ENCODE measurements around the gene GARIN3.
"Not testable (repeated sequence)": the region's sequence is repeated elsewhere in the genome, so short reads cannot be mapped to it uniquely, and the experiment has no call there.

The GARIN3 gene

DNA sequence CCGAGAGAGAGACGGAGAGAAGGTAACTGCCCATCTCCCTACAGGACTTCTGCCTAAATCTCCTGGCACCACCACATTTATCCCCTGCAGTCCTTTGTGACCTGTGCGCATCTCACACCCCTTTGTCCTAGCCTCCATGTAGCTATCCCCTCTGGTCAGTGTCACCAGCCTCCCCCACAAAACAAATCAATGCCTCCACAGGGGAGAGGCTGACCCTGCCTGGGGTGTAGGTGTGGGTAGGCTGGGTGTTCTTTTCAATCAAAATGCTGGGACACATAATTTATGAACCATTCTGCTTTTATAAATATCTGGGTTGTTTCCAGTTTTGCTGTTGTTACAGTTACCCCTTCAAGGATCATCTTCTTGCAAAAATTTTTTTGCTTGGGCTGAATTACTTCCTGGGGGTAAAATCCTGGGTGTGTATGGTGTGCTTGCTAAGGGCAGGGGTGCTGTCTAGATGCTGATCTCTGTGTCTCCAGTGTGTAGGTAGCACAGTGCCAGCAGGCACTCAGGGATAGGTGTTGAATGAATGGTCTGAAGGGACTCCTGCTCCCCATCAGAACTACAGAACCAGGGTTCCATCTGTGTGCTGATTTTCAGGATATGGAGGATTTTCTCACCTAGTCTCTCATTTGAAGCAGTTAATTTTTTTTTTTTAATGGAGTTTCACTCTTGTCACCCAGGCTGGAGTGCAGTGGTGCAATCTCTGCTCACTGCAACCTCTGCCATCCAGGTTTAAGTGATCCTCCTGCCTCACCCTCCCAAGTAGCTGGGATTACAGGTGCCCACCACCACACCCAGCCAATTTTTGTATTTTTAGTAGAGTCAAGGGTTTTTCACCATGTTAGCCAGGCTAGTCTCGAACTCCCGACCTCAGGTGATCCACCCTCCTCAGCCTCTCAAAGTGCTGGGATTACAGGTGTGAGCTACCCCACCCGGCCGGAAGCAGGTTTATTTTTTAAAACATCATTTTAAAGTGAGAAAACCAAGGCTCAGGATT, at the start of gene GARIN3:
Gene GARIN3 (minus strand): TSS at position 51 of the 1,000 bp plus-strand sequence. CDS start 96 bp downstream, outside the sequence.
- no peak within 1 kb of the TSS for H3K9ac ChIP-seq (ENCODE audit: low read length in 2 of 2)
- no peaks in the 10 kb centered on the region for H3K9me3 ChIP-seq (ENCODE audit: control insufficient read depth in 2 of 2, low read length in 2 of 2)
- H3K27ac ChIP-seq (ENCODE audit: low read length), result no peak within 1 kb of the TSS
- H3K36me3 ChIP-seq (ENCODE audit: control insufficient read depth in 2 of 2, insufficient read depth in 2 of 2, low read length in 2 of 2), result no peaks in the 10 kb centered on the region
- H3K4me1 ChIP-seq (ENCODE audit: control insufficient read depth, insufficient read depth, low read length), result no peaks in the 10 kb centered on the region
- no peak within 1 kb of the TSS for H3K4me3 ChIP-seq (ENCODE audit: low read length in 2 of 2)
- H3K27me3 ChIP-seq (ENCODE audit: control insufficient read depth in 1 of 2, insufficient read depth in 2 of 2, low read length in 2 of 2), result no peaks in the 10 kb centered on the region

DNA sequence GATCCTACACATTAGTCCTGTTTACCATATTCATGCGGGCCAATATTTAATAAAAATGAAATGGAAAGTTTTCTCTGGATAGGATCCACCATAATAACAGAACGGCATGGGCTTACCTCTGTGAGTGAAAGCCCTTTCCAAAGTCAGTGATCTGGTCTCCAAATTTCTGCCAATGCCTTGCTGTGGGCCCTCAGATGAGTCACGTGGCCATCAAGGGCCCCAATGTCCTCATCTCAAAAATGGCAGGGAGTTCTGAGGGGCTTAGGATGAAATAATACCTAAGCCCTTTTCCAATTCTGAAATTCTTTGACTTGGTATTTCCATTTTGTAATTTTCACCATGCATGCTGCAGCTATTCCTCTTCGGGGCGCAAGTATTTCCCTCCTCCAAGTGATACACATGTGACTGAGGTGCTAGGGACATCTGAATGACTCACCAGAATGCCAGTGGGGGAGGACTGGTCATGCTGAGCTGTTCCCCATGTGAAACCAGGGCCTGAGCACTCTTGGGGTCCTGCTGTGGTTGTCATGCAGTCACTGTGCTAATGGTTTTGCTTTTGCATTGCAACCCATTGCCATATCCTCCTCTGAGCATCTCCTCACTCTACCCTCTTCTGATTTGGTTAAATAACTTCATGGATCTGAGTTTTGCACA, 49.6 kb upstream of the GARIN3 start:
- Histone ChIP-seq H3K27me3 (ENCODE audit: control insufficient read depth in 1 of 2, insufficient read depth in 2 of 2, low read length in 2 of 2) (no peaks in the 10 kb centered on the region), H3K4me3 (ENCODE audit: low read length in 2 of 2) (no peak overlapping the region), H3K27ac (ENCODE audit: low read length) (no peak overlapping the region), H3K9me3 (ENCODE audit: control insufficient read depth in 2 of 2, low read length in 2 of 2) (no peaks in the 10 kb centered on the region), H3K36me3 (ENCODE audit: control insufficient read depth in 2 of 2, insufficient read depth in 2 of 2, low read length in 2 of 2) (no peaks in the 10 kb centered on the region), H3K9ac (ENCODE audit: low read length in 2 of 2) (no peak overlapping the region), H3K4me1 (ENCODE audit: control insufficient read depth, insufficient read depth, low read length) (no peaks in the 10 kb centered on the region)

DNA sequence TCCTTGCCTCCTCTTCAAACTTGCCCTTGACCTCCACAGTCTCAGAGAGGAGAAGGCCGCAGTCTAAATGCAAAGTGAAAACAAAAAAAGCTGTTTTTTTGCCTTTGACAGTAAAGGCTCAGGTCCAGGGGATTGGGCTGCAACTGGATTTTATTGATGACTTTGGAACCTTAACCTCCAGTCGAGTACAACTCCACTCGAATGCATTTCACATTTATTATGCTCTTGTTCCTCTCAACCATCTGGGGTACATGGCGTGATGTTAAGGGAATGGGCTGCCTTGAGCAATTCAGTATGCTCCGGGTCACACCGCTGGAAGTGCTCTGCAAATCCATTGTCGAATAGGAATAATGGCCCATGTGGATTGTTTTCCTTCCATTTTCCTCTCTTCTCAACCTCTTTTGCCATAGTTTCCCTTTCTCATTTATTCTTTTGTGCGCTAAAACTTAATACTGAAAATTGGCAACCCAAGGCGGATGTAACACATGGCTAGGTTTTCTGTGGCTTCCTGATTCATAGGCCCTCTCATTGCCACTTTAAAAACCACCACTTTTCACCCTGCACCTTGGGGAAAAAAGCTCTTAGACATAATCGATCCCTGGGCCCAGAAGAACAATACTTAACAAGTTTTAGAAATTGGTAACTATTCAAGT, 48.9 kb upstream of the GARIN3 start:
- no peaks in the 10 kb centered on the region for H3K36me3 ChIP-seq (ENCODE audit: control insufficient read depth in 2 of 2, insufficient read depth in 2 of 2, low read length in 2 of 2)
- no peaks in the 10 kb centered on the region for H3K27me3 ChIP-seq (ENCODE audit: control insufficient read depth in 1 of 2, insufficient read depth in 2 of 2, low read length in 2 of 2)
- H3K27ac ChIP-seq (ENCODE audit: low read length), result no peak overlapping the region
- H3K9me3 ChIP-seq (ENCODE audit: control insufficient read depth in 2 of 2, low read length in 2 of 2), result no peaks in the 10 kb centered on the region
- H3K9ac ChIP-seq (ENCODE audit: low read length in 2 of 2), result no peak overlapping the region
- H3K4me3 ChIP-seq (ENCODE audit: low read length in 2 of 2), result no peak overlapping the region
- no peaks in the 10 kb centered on the region for H3K4me1 ChIP-seq (ENCODE audit: control insufficient read depth, insufficient read depth, low read length)

DNA sequence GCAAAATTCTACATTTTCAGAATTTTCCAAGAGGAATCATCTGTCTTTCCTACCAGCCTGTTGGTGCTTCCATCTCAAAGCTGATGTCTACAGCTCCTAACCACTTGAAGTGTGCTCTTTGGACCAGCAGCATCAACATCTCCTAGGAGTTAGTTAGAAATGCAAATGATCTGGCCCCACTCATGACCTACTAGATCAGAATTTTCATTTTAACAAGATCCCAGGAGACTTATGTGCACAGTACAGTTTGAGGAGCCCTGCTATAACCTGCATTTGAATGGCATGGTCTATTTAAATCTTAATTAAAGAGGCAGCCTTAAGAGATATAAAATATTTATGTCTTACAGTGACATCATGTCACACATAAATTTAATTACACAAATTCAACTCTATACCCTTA, 48.4 kb upstream of the GARIN3 start:
- Histone ChIP-seq H3K4me3 (ENCODE audit: low read length in 2 of 2) (no peak overlapping the region), H3K9ac (ENCODE audit: low read length in 2 of 2) (no peak overlapping the region), H3K27ac (ENCODE audit: low read length) (no peak overlapping the region), H3K4me1 (ENCODE audit: control insufficient read depth, insufficient read depth, low read length) (no peaks in the 10 kb centered on the region), H3K9me3 (ENCODE audit: control insufficient read depth in 2 of 2, low read length in 2 of 2) (no peaks in the 10 kb centered on the region), H3K27me3 (ENCODE audit: control insufficient read depth in 1 of 2, insufficient read depth in 2 of 2, low read length in 2 of 2) (no peaks in the 10 kb centered on the region), H3K36me3 (ENCODE audit: control insufficient read depth in 2 of 2, insufficient read depth in 2 of 2, low read length in 2 of 2) (no peaks in the 10 kb centered on the region)

DNA sequence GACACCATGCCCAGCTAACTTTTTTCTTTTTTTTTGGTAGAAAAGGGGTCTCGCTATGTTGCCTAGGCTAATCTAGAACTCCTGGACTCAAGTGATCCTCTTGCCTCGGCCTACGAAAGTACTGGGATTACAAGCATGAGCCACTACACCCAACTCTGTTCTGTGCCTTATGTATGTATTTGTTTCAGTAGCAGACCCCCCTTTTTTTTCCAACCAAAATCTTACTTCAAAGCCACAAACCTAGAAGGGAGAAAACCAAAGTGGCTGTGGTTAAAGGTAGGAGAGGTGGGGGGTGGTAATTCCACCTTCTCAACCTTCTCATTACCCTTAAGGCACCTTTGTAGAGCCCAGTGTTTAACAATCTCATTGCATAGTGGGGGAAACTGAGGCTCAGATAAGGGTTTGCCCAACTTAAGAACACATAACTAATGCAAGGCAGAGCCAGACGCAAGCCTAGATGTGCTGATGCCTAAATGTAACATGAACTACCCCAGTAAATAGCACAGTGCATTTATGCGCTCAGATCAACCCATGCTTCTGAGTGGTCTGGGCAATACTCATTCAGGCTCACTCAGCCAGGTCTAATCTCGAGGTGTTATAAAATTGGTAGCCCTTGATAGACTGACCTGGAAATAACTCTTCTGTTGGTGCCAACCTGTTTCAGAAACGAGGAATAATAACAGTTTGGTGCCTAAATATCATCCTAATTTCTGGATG, 47.6 kb upstream of the GARIN3 start:
- Histone ChIP-seq H3K9me3 (ENCODE audit: control insufficient read depth in 2 of 2, low read length in 2 of 2) (no peaks in the 10 kb centered on the region), H3K27ac (ENCODE audit: low read length) (no peak overlapping the region), H3K9ac (ENCODE audit: low read length in 2 of 2) (no peak overlapping the region), H3K36me3 (ENCODE audit: control insufficient read depth in 2 of 2, insufficient read depth in 2 of 2, low read length in 2 of 2) (no peaks in the 10 kb centered on the region), H3K4me3 (ENCODE audit: low read length in 2 of 2) (no peak overlapping the region), H3K4me1 (ENCODE audit: control insufficient read depth, insufficient read depth, low read length) (no peaks in the 10 kb centered on the region), H3K27me3 (ENCODE audit: control insufficient read depth in 1 of 2, insufficient read depth in 2 of 2, low read length in 2 of 2) (peaks cover 0 to under 1% of the 10 kb centered on the region in 2 donors)

- H3K36me3 ChIP-seq (ENCODE audit: control insufficient read depth in 2 of 2, insufficient read depth in 2 of 2, low read length in 2 of 2), result no peaks in the 10 kb centered on the region
- H3K9ac ChIP-seq (ENCODE audit: low read length in 2 of 2), result no peak overlapping the region
- H3K9me3 ChIP-seq (ENCODE audit: control insufficient read depth in 2 of 2, low read length in 2 of 2), result no peaks in the 10 kb centered on the region
- H3K4me3 ChIP-seq (ENCODE audit: low read length in 2 of 2), result no peak overlapping the region
- H3K4me1 ChIP-seq (ENCODE audit: control insufficient read depth, insufficient read depth, low read length), result no peaks in the 10 kb centered on the region
- H3K27ac ChIP-seq (ENCODE audit: low read length), result no peak overlapping the region
- peaks cover 0 to 3% of the 10 kb centered on the region in 2 donors for H3K27me3 ChIP-seq (ENCODE audit: control insufficient read depth in 1 of 2, insufficient read depth in 2 of 2, low read length in 2 of 2)
These were observed 46.2 kb upstream of the GARIN3 start for GRCh38 chr5:157212307-157212706.

- not testable (repeated sequence) for H3K27me3 ChIP-seq (ENCODE audit: control insufficient read depth in 1 of 2, insufficient read depth in 2 of 2, low read length in 2 of 2); H3K36me3 ChIP-seq (ENCODE audit: control insufficient read depth in 2 of 2, insufficient read depth in 2 of 2, low read length in 2 of 2); H3K4me3 ChIP-seq (ENCODE audit: low read length in 2 of 2); H3K9me3 ChIP-seq (ENCODE audit: control insufficient read depth in 2 of 2, low read length in 2 of 2); H3K9ac ChIP-seq (ENCODE audit: low read length in 2 of 2); H3K4me1 ChIP-seq (ENCODE audit: control insufficient read depth, insufficient read depth, low read length); H3K27ac ChIP-seq (ENCODE audit: low read length)
These were observed 44.6 kb upstream of the GARIN3 start for GRCh38 chr5:157210652-157211051.

DNA sequence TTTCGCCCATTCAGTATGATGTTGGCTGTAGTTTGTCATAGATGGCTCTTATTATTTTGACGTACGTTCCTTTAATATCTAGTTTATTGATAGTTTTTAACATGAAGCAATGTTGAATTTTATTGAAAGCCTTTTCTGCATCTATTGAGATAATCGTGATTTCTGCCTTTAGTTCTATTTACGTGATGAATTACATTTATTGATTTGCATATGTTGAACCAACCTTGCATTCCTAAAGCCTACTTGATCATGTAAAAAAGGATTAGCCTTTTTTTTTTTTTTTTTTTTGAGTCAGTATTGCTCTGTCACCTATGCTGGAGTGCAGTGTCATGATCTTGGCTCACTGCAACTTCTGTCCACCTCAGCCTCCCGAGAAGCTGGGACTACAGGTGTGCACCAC, 39.6 kb upstream of the GARIN3 start:
- Histone ChIP-seq H3K27ac (ENCODE audit: low read length) (no peak overlapping the region), H3K9ac (ENCODE audit: low read length in 2 of 2) (no peak overlapping the region), H3K4me3 (ENCODE audit: low read length in 2 of 2) (no peak overlapping the region), H3K9me3 (ENCODE audit: control insufficient read depth in 2 of 2, low read length in 2 of 2) (no peaks in the 10 kb centered on the region), H3K4me1 (ENCODE audit: control insufficient read depth, insufficient read depth, low read length) (no peaks in the 10 kb centered on the region), H3K27me3 (ENCODE audit: control insufficient read depth in 1 of 2, insufficient read depth in 2 of 2, low read length in 2 of 2) (peaks cover 0 to 3% of the 10 kb centered on the region in 2 donors), H3K36me3 (ENCODE audit: control insufficient read depth in 2 of 2, insufficient read depth in 2 of 2, low read length in 2 of 2) (no peaks in the 10 kb centered on the region)

GRCh38 chr5:157204765-157205164, 38.7 kb upstream of the GARIN3 start:
- Histone ChIP-seq H3K4me3 (ENCODE audit: low read length in 2 of 2) (no peak overlapping the region), H3K27ac (ENCODE audit: low read length) (no peak overlapping the region)

GRCh38 chr5:157203417-157203816, 37.4 kb upstream of the GARIN3 start:
- Histone ChIP-seq H3K9me3 (ENCODE audit: control insufficient read depth in 2 of 2, low read length in 2 of 2) (no peaks in the 10 kb centered on the region), H3K36me3 (ENCODE audit: control insufficient read depth in 2 of 2, insufficient read depth in 2 of 2, low read length in 2 of 2) (no peaks in the 10 kb centered on the region), H3K27ac (ENCODE audit: low read length) (no peak overlapping the region), H3K4me1 (ENCODE audit: control insufficient read depth, insufficient read depth, low read length) (no peaks in the 10 kb centered on the region), H3K9ac (ENCODE audit: low read length in 2 of 2) (no peak overlapping the region), H3K4me3 (ENCODE audit: low read length in 2 of 2) (no peak overlapping the region), H3K27me3 (ENCODE audit: control insufficient read depth in 1 of 2, insufficient read depth in 2 of 2, low read length in 2 of 2) (peaks cover 0 to 4% of the 10 kb centered on the region in 2 donors)

More at GRCh38 chr5:157204765-157205164, 38.7 kb upstream of the GARIN3 start:
- Histone ChIP-seq H3K36me3 (ENCODE audit: control insufficient read depth in 2 of 2, insufficient read depth in 2 of 2, low read length in 2 of 2) (no peaks in the 10 kb centered on the region), H3K27me3 (ENCODE audit: control insufficient read depth in 1 of 2, insufficient read depth in 2 of 2, low read length in 2 of 2) (peaks cover 0 to 5% of the 10 kb centered on the region in 2 donors), H3K9ac (ENCODE audit: low read length in 2 of 2) (no peak overlapping the region), H3K9me3 (ENCODE audit: control insufficient read depth in 2 of 2, low read length in 2 of 2) (no peaks in the 10 kb centered on the region), H3K4me1 (ENCODE audit: control insufficient read depth, insufficient read depth, low read length) (no peaks in the 10 kb centered on the region)
